H1 (cell line): ENCODE data around the gene SLC7A10. TPM values are rescaled to one million over a fixed set of nuclear protein-coding genes. Genes with fewer than 3 reads are reported as not detected.

Experiments
- CTCF ChIA-PET: fragments of 300-600 bp; sonication (Branson Sonifier 250); formaldehyde crosslinking; loops from one replicate; lab custom pipeline; 2021; ENCODE audit not compliant: partially characterized antibody; lab: Charles Lee
- POLR2A ChIA-PET: fragments of 300-600 bp; sonication (Branson Sonifier 250); formaldehyde crosslinking; loops from one replicate; lab custom pipeline; 2021; ENCODE audit warnings: inconsistent platforms; ENCODE audit not compliant: partially characterized antibody; lab: Charles Lee
- DNase-seq, 2 experiments: peaks; one replicate each; pipeline versions ENCODE4 v3.0.0 to v3.0.0-alpha.2; 2010 to 2022; ENCODE audit warnings: low spot score in 2 of 2, low read depth in 1 of 2, mixed read lengths in 1 of 2
- FAIRE-seq: peaks from 2 replicates; lab custom pipeline; 2011; peaks lifted over from hg19 to GRCh38; lab: Jason Lieb, UNC
- H2AFZ ChIP-seq: 2 replicates; pipeline ENCODE4 v1.8.1; 2012; ENCODE audit warnings: low read length, inconsistent platforms
- H2AK5ac ChIP-seq: 2 replicates; pipeline ENCODE4 v1.6.1; 2013; ENCODE audit warnings: low read depth, low read length
- H2BK120ac ChIP-seq: replicated peaks from 2 replicates; pipeline ENCODE3; 2013; ENCODE audit warnings: low read depth, low read length, inconsistent platforms
- H2BK12ac ChIP-seq: 2 replicates; pipeline ENCODE4 v1.6.1; 2013; ENCODE audit warnings: low read depth, low read length
- H2BK15ac ChIP-seq: 2 replicates; pipeline ENCODE4 v1.6.1; 2013; ENCODE audit warnings: low read length
- H2BK20ac ChIP-seq: 2 replicates; pipeline ENCODE4 v1.6.1; 2013; ENCODE audit warnings: low read length
- H2BK5ac ChIP-seq: 2 replicates; pipeline ENCODE4 v1.6.1; 2013; ENCODE audit warnings: low read depth, low read length
- H3K14ac ChIP-seq: 2 replicates; pipeline ENCODE4 v1.6.1; 2013; ENCODE audit warnings: inconsistent platforms; ENCODE audit not compliant: insufficient read length
- H3K18ac ChIP-seq: 2 replicates; pipeline ENCODE4 v1.6.1; 2013; ENCODE audit warnings: low read length; ENCODE audit errors: extremely low read depth
- H3K23ac ChIP-seq: 2 replicates; pipeline ENCODE4 v1.6.1; 2013; ENCODE audit warnings: inconsistent platforms; ENCODE audit not compliant: insufficient read length
- H3K23me2 ChIP-seq: 2 replicates; pipeline ENCODE4 v1.6.1; 2013; ENCODE audit warnings: low read depth, low read length
- H3K27ac ChIP-seq: 2 replicates; pipeline ENCODE4 v1.6.1; 2011; ENCODE audit warnings: low read depth, low read length, inconsistent platforms
- H3K27me3 ChIP-seq, 4 experiments: replicated peaks in 1 of 4; 1 replicate in 1 of 4; 2 replicates in 3 of 4; pipeline versions ENCODE4 v1.6.1 to v1.8.1; 2011 to 2013; ENCODE audit warnings: low read length in 3 of 4, mild to moderate bottlenecking in 3 of 4, inconsistent platforms in 2 of 4, mixed read lengths in 2 of 4, moderate library complexity in 1 of 4; ENCODE audit not compliant: control insufficient read depth in 3 of 4, insufficient read depth in 3 of 4; ENCODE audit errors: extremely low read depth in 1 of 4
- H3K36me3 ChIP-seq, 4 experiments: 2 replicates each; pipeline versions ENCODE4 v1.6.1 to v1.8.1; 2011 to 2013; ENCODE audit warnings: mild to moderate bottlenecking in 4 of 4, low read length in 3 of 4, moderate library complexity in 2 of 4, control low read depth in 1 of 4, inconsistent platforms in 1 of 4; ENCODE audit not compliant: insufficient read depth in 4 of 4, control insufficient read depth in 2 of 4
- H3K4ac ChIP-seq: replicated peaks from 2 replicates; pipeline ENCODE3; 2013; ENCODE audit warnings: low read length, low read depth, mixed read lengths, inconsistent platforms; ENCODE audit not compliant: insufficient read length
- H3K4me1 ChIP-seq, 4 experiments: replicated peaks in 1 of 4; 1 replicate in 1 of 4; 2 replicates in 3 of 4; pipeline versions ENCODE4 v1.6.1 to v1.8.1; 2011 to 2013; ENCODE audit warnings: low read length in 3 of 4, inconsistent platforms in 2 of 4, mixed read lengths in 1 of 4; ENCODE audit not compliant: insufficient read depth in 4 of 4, control insufficient read depth in 3 of 4
- H3K4me2 ChIP-seq, 2 experiments: 2 replicates each; pipeline versions ENCODE4 v1.6.1 to v1.8.1; 2011 to 2013; ENCODE audit warnings: low read depth in 2 of 2, low read length in 2 of 2, control low read depth in 1 of 2, inconsistent platforms in 1 of 2, mild to moderate bottlenecking in 1 of 2; ENCODE audit not compliant: insufficient read depth in 1 of 2
- H3K4me3 ChIP-seq, 4 experiments: fragments of 200-600, 300-600 bp in 1 of 4; sonication (generic), shearing (Covaris generic), sonication (Bioruptor Twin) in 1 of 4; 2 replicates each; pipeline versions ENCODE4 v1.5.1 to v1.8.1; 2011 to 2016; ENCODE audit warnings: low read length in 4 of 4, low read depth in 3 of 4, control low read depth in 2 of 4, inconsistent platforms in 2 of 4, mild to moderate bottlenecking in 2 of 4, mixed read lengths in 1 of 4, moderate library complexity in 1 of 4; ENCODE audit not compliant: insufficient read depth in 2 of 4; ENCODE audit errors: extremely low read depth in 1 of 4
- H3K56ac ChIP-seq: replicated peaks from 2 replicates; pipeline ENCODE3; 2013; ENCODE audit warnings: low read depth, mild to moderate bottlenecking, mixed read lengths, low read length, inconsistent platforms; ENCODE audit not compliant: insufficient read length
- H3K79me1 ChIP-seq: 2 replicates; pipeline ENCODE4 v1.6.1; 2013; ENCODE audit warnings: low read depth, low read length, control low read depth
- H3K79me2 ChIP-seq, 2 experiments: 2 replicates each; pipeline versions ENCODE4 v1.6.1 to v1.8.1; 2012 to 2013; ENCODE audit warnings: low read length in 2 of 2, mild to moderate bottlenecking in 2 of 2, inconsistent platforms in 1 of 2; ENCODE audit not compliant: insufficient read depth in 2 of 2, control insufficient read depth in 1 of 2
- H3K9ac ChIP-seq, 4 experiments: replicated peaks in 1 of 4; 1 replicate in 1 of 4; 2 replicates in 3 of 4; pipeline versions ENCODE4 v1.6.1 to v1.8.1; 2011 to 2013; ENCODE audit warnings: low read depth in 3 of 4, low read length in 3 of 4, control low read depth in 2 of 4, mild to moderate bottlenecking in 2 of 4, moderate library complexity in 2 of 4, inconsistent platforms in 1 of 4; ENCODE audit errors: extremely low read depth in 1 of 4
- H3K9me3 ChIP-seq, 2 experiments: 2 replicates each; pipeline versions ENCODE4 v1.6.1 to v1.8.1; 2012 to 2013; ENCODE audit warnings: mild to moderate bottlenecking in 2 of 2, moderate library complexity in 2 of 2, control low read depth in 1 of 2, inconsistent platforms in 1 of 2, low read depth in 1 of 2, low read length in 1 of 2, mixed read lengths in 1 of 2; ENCODE audit not compliant: insufficient read depth in 2 of 2
- H4K20me1 ChIP-seq, 2 experiments: replicated peaks in 1 of 2; 2 replicates each; pipeline versions ENCODE3 to v1.8.1; 2011 to 2013; ENCODE audit warnings: inconsistent platforms in 2 of 2, low read length in 2 of 2, mild to moderate bottlenecking in 1 of 2; ENCODE audit not compliant: insufficient read depth in 2 of 2, control insufficient read depth in 1 of 2
- H4K5ac ChIP-seq: 2 replicates; pipeline ENCODE4 v1.6.1; 2013; ENCODE audit warnings: low read length, low read depth, mixed read lengths, inconsistent platforms; ENCODE audit not compliant: insufficient read length
- H4K8ac ChIP-seq: 2 replicates; pipeline ENCODE4 v1.8.0; 2013; ENCODE audit warnings: mild to moderate bottlenecking, moderate library complexity, low read length, inconsistent platforms; ENCODE audit not compliant: insufficient read depth; ENCODE audit errors: extremely low read depth
- H4K91ac ChIP-seq: replicated peaks from 2 replicates; pipeline ENCODE3; 2013; ENCODE audit warnings: low read length, mixed read lengths, inconsistent platforms; ENCODE audit not compliant: insufficient read length
- ATF2 ChIP-seq: IDR thresholded peaks from 2 replicates; pipeline ENCODE4 v1.6.1; 2012; ENCODE audit warnings: low read length, inconsistent platforms
- BACH1 ChIP-seq: IDR thresholded peaks from 2 replicates; pipeline ENCODE4 v1.6.1; 2012; ENCODE audit warnings: low read length, improper control_type of control experiment
- CBX5 ChIP-seq: fragments of 300-800, 300-1000 bp; sonication (generic); IDR thresholded peaks from 2 replicates; pipeline ENCODE4 v1.7.1; 2016; ENCODE audit warnings: antibody characterized with exemption, low read length, low read depth
- CBX8 ChIP-seq: fragments of 300-800, 300-1000 bp; sonication (generic); IDR thresholded peaks from 2 replicates; pipeline ENCODE4 v1.7.1; 2016; ENCODE audit warnings: low read depth, low read length, borderline replicate concordance
- E2F6 ChIP-seq: IDR thresholded peaks from 2 replicates; pipeline ENCODE4 v1.6.1; 2012; ENCODE audit warnings: inconsistent platforms
- HDAC6 ChIP-seq: IDR thresholded peaks from one replicate; pipeline ENCODE4 v1.7.1; 2012; ENCODE audit warnings: low read depth, mild to moderate bottlenecking, inconsistent platforms, low read length, moderate library complexity
- JUN ChIP-seq: IDR thresholded peaks from 2 replicates; pipeline ENCODE4 v1.6.1; 2011; ENCODE audit warnings: low read depth, mild to moderate bottlenecking, improper control_type of control experiment, low read length
- JUND ChIP-seq: IDR thresholded peaks from 2 replicates; pipeline ENCODE4 v1.6.1; 2011; ENCODE audit warnings: mild to moderate bottlenecking, improper control_type of control experiment, low read length
- MAFK ChIP-seq: IDR thresholded peaks from 2 replicates; pipeline ENCODE4 v1.6.1; 2012; ENCODE audit warnings: low read depth, mild to moderate bottlenecking, improper control_type of control experiment, low read length
- NRF1 ChIP-seq: IDR thresholded peaks from 2 replicates; pipeline ENCODE4 v1.6.1; 2011; ENCODE audit warnings: mild to moderate bottlenecking, low read depth, low read length, improper control_type of control experiment
- SP1 ChIP-seq: IDR thresholded peaks from 2 replicates; pipeline ENCODE4 v1.6.1; 2011; ENCODE audit warnings: low read depth, low read length
- TAF7 ChIP-seq: optimal IDR thresholded peaks from 2 replicates; pipeline ENCODE3; 2011; ENCODE audit warnings: low read depth, mild to moderate bottlenecking, inconsistent platforms, low read length, moderate library complexity, borderline replicate concordance
- WGBS, 2 experiments: shearing (Covaris generic) in 1 of 2; methylation state at CpG; one replicate each; pipeline versions ENCODE4 v1.1.6 to v1.1.7; 2013 to 2015; ENCODE audit warnings: low lambda C conversion rate in 2 of 2, mixed read lengths in 2 of 2, inconsistent platforms in 1 of 2, low coverage in 1 of 2, missing lambda C conversion rate in 1 of 2; ENCODE audit not compliant: insufficient replicate concordance in 2 of 2, insufficient coverage in 1 of 2, insufficient read length in 1 of 2; ENCODE audit errors: extremely low coverage in 1 of 2, missing lambda C conversion rate in 1 of 2; 5-methylcytosine and 5-hydroxymethylcytosine counted together
- polyA plus RNA-seq, 7 experiments: library from polyadenylated mRNA; depleted of rRNA in 3 of 7; stranded (reverse) in 5 of 7; unstranded in 2 of 7; fragments of >200 nt in 5 of 7; fragments of 200-250 nt in 2 of 7; gene quantifications; 1 replicate in 5 of 7; 2 replicates in 1 of 7; 4 replicates in 1 of 7; pipeline versions ENCODE4 v1.2.1 to v1.2.3, GENCODE V29; 2011 to 2013; ENCODE audit warnings: missing spikeins in 2 of 7, mixed read lengths in 2 of 7
- total RNA-seq: library from RNA; stranded (reverse); fragmentation: NEBNext Ultra II Directional; extraction: Animal tissue kit (Norgen Biotek cat#: 25700); gene quantifications from 2 replicates; pipeline ENCODE4 v1.2.1, GENCODE V29; 2021

The SLC7A10 gene
- total and polyA plus RNA-seq, 2 of the 8 experiments (the other 6 are each of a cell fraction or from before 2014, with no cell fraction given): 3.7 to 7.1 TPM

DNA sequence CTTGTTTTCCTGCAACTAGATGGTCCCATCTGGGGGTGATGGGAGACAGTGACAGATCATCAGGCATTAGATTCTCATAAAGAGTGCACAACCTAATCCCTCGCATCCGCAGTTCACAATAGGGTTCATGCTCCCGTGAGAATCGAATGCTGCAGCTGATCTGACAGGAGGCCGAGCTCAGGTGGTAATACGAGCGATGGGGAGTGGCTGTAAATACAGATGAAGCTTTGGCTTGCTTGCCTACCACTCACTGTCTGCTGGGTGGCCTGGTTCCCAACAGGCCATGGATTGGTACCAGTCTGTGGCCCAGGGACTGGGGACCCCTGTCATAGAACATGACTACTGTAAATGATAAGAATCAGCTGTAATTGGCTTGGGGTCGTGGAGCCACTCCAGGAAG is 65.8 kb downstream of the SLC7A10 start:
- 94% methylated on average over 8 of the region's 8 CpGs; no CpG with 5 or more reads in 1 of the 2 experiments for WGBS, 2 experiments
- ChIA-PET POLR2A (interaction anchor here (3.5 kb wide), 1 partner anchor 17 kb away, joined by 15 read pairs; no protein-coding TSS in a partner anchor), CTCF (interaction anchor here (0.9 to 1.8 kb wide), 6 partner anchors 15 to 32 kb away, joined by 3 to 7 read pairs (median 4); no protein-coding TSS in a partner anchor)
- TF ChIP-seq MAFK: no peak
- TF ChIP-seq NRF1: no peak
- no peak for TF ChIP-seq CBX5
- no peak for TF ChIP-seq HDAC6
- TF ChIP-seq CBX8: no peak
- TF ChIP-seq TAF7: no peak
- no peak for TF ChIP-seq SP1
- TF ChIP-seq JUND: no peak
- no peak for TF ChIP-seq JUN
- no peak for TF ChIP-seq ATF2
- no peak for TF ChIP-seq E2F6
- no peak for TF ChIP-seq BACH1

More for the DNA sequence above, 65.8 kb downstream of the SLC7A10 start:
- Histone ChIP-seq H2AFZ (no peak overlapping the region), H3K4me3 (no peak overlapping the region), H2BK5ac (no peak overlapping the region), H3K27me3 (no peaks in the 10 kb centered on the region), H2AK5ac (no peak overlapping the region), H3K14ac (no peak overlapping the region), H3K27ac (no peak overlapping the region), H2BK15ac (no peak overlapping the region), H4K20me1 (no peaks in the 10 kb centered on the region), H3K56ac (no peak overlapping the region), H2BK120ac (no peak overlapping the region), H2BK12ac (no peak overlapping the region), H3K36me3 (no peaks in the 10 kb centered on the region), H3K9me3 (peaks cover 0 to 5% of the 10 kb centered on the region in 2 experiments; a peak in 1 of 4 replicates), H3K9ac (no peak overlapping the region), H3K4me2 (no peak overlapping the region), H3K4ac (no peak overlapping the region), H2BK20ac (no peak overlapping the region), H3K79me1 (no peaks in the 10 kb centered on the region), H3K23ac (no peak overlapping the region), H4K5ac (no peak overlapping the region), H3K4me1 (no peaks in the 10 kb centered on the region), H4K91ac (no peak overlapping the region), H3K79me2 (no peaks in the 10 kb centered on the region), H3K18ac (no peak overlapping the region), H3K23me2 (0 out of 2 replicates have a peak, but pooled peaks cover 2% of the 10 kb centered on the region), H4K8ac (no peak overlapping the region)
- no peak for DNase-seq
- FAIRE-seq: no peak
